Prostate gland (tissue), 2 donors: ENCODE results near the gene TBC1D5. TPM values are rescaled to one million over a fixed set of nuclear protein-coding genes. Genes with fewer than 3 reads are reported as not detected.

Source experiments
- DNase-seq: peaks from one replicate; pipeline ENCODE4 v3.0.0-alpha.2; 2019; ENCODE audit warnings: low spot score
- H3K27ac ChIP-seq, 2 donors: fragments of 200-600 bp; sonication (generic); 2 replicates each; pipeline ENCODE4 v1.5.1; 2017 to 2019
- H3K27me3 ChIP-seq: fragments of 200-600 bp; sonication (generic); replicated peaks from 2 replicates; pipeline ENCODE4 v1.5.1; 2019; ENCODE audit not compliant: insufficient read depth
- H3K36me3 ChIP-seq, 2 donors: fragments of 200-600 bp; sonication (generic); 1 replicate in 1 of 2; 2 replicates in 1 of 2; pipeline versions ENCODE4 v1.5.1 to v1.8.1; 2017 to 2019
- H3K4me1 ChIP-seq: fragments of 200-600 bp; sonication (generic); replicated peaks from 2 replicates; pipeline ENCODE4 v1.5.1; 2019
- H3K4me3 ChIP-seq, 2 donors: fragments of 200-600 bp; sonication (generic); 2 replicates each; pipeline ENCODE4 v1.5.1; 2017 to 2019
- H3K9me3 ChIP-seq: fragments of 200-600 bp; sonication (generic); 2 replicates; pipeline ENCODE4 v1.5.1; 2017
- POLR2A ChIP-seq: fragments of 450-650 bp; IDR thresholded peaks from one replicate; pipeline ENCODE4 v1.6.1; 2016; ENCODE audit warnings: antibody characterized with exemption, mild to moderate bottlenecking
- POLR2AphosphoS5 ChIP-seq: sonication (generic); formaldehyde crosslinking; IDR thresholded peaks from one replicate; pipeline ENCODE4 v1.6.1; 2017; ENCODE audit warnings: antibody characterized with exemption
- WGBS: methylation state at CpG from one replicate; pipeline ENCODE4 v1.1.5; 2018; 5-methylcytosine and 5-hydroxymethylcytosine counted together
- intact Hi-C: fragments of 100-400 bp; cut with DNase I; formaldehyde crosslinking; loops from one replicate; pipeline ENCODE4 v1.14.2; 2022
- total RNA-seq, 2 donors: library from RNA; depleted of rRNA; stranded (reverse); fragments of >200 nt; gene quantifications; one replicate each; pipeline ENCODE4 v1.1.0, GENCODE V29; 2016
- TF ChIP-seq, protein P1 (sequence below), 4 experiments: fragments of 200-600 bp in 2 of 4; fragments of 450-650 bp in 2 of 4; sonication (generic) in 2 of 4; IDR thresholded peaks; 1 replicate in 3 of 4; 2 replicates in 1 of 4; pipeline ENCODE4 v1.5.1; 2016 to 2019; ENCODE audit warnings: antibody characterized with exemption in 4 of 4, mild to moderate bottlenecking in 2 of 4, moderate library complexity in 2 of 4

Gene TBC1D5
- total RNA-seq, 2 donors from 2014 or later, result 64.8 to 99.2 TPM

- DNase-seq, result no peak
- H3K4me1 ChIP-seq, result no peaks in the 10 kb centered on the region
- no peak overlapping the region for H3K27ac ChIP-seq
- no peaks in the 10 kb centered on the region for H3K27me3 ChIP-seq
- TF ChIP-seq POLR2A (no peak), POLR2AphosphoS5 (no peak)
- TF ChIP-seq, protein P1, sequence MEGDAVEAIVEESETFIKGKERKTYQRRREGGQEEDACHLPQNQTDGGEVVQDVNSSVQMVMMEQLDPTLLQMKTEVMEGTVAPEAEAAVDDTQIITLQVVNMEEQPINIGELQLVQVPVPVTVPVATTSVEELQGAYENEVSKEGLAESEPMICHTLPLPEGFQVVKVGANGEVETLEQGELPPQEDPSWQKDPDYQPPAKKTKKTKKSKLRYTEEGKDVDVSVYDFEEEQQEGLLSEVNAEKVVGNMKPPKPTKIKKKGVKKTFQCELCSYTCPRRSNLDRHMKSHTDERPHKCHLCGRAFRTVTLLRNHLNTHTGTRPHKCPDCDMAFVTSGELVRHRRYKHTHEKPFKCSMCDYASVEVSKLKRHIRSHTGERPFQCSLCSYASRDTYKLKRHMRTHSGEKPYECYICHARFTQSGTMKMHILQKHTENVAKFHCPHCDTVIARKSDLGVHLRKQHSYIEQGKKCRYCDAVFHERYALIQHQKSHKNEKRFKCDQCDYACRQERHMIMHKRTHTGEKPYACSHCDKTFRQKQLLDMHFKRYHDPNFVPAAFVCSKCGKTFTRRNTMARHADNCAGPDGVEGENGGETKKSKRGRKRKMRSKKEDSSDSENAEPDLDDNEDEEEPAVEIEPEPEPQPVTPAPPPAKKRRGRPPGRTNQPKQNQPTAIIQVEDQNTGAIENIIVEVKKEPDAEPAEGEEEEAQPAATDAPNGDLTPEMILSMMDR (IDR thresholded peaks at IDR 0.05), result no peak
- H3K4me3 ChIP-seq, result no peak overlapping the region
- no peaks in the 10 kb centered on the region for H3K36me3 ChIP-seq
- intact Hi-C loops, result no loop called here
- WGBS, result 94% methylated on average over 4 of the region's 4 CpGs
- H3K9me3 ChIP-seq, result no peaks in the 10 kb centered on the region
Observed at GRCh38 chr3:17508180-17508752, 234.2 kb downstream of the TBC1D5 start.

GRCh38 chr3:17507480-17507879 lies 235.0 kb downstream of the TBC1D5 start:
- H3K4me1 ChIP-seq, result no peaks in the 10 kb centered on the region
- H3K27me3 ChIP-seq, result no peaks in the 10 kb centered on the region
- DNase-seq, result no peak
- H3K9me3 ChIP-seq, result no peaks in the 10 kb centered on the region
- no peak overlapping the region for H3K4me3 ChIP-seq
- intact Hi-C loops, result no loop called here
- no peak for TF ChIP-seq POLR2A
- no peak for TF ChIP-seq POLR2AphosphoS5
- TF ChIP-seq, protein P1 (IDR thresholded peaks at IDR 0.05), result no peak
- H3K36me3 ChIP-seq, result no peaks in the 10 kb centered on the region
- H3K27ac ChIP-seq, result no peak overlapping the region

GRCh38 chr3:17505856-17506255 lies 236.6 kb downstream of the TBC1D5 start:
- Histone ChIP-seq H3K27me3 (no peaks in the 10 kb centered on the region), H3K36me3 (no peaks in the 10 kb centered on the region), H3K27ac (no peak overlapping the region), H3K4me1 (no peaks in the 10 kb centered on the region), H3K9me3 (no peaks in the 10 kb centered on the region), H3K4me3 (no peak overlapping the region)
- intact Hi-C loops, result no loop called here
- no peak for DNase-seq
- TF ChIP-seq POLR2A, result no peak
- TF ChIP-seq, protein P1 (IDR thresholded peaks at IDR 0.05), result no peak
- no peak for TF ChIP-seq POLR2AphosphoS5

GRCh38 chr3:17501745-17502144 lies 240.7 kb downstream of the TBC1D5 start:
- DNase-seq, result no peak
- Histone ChIP-seq H3K27ac (no peak overlapping the region), H3K4me3 (no peak overlapping the region), H3K4me1 (no peaks in the 10 kb centered on the region), H3K36me3 (no peaks in the 10 kb centered on the region), H3K27me3 (no peaks in the 10 kb centered on the region), H3K9me3 (no peaks in the 10 kb centered on the region)
- 95% methylated on average over 2 of the region's 2 CpGs for WGBS
- TF ChIP-seq POLR2A, result no peak
- TF ChIP-seq, protein P1 (IDR thresholded peaks at IDR 0.05), result no peak
- no peak for TF ChIP-seq POLR2AphosphoS5
- intact Hi-C loops, result no loop called here

DNA sequence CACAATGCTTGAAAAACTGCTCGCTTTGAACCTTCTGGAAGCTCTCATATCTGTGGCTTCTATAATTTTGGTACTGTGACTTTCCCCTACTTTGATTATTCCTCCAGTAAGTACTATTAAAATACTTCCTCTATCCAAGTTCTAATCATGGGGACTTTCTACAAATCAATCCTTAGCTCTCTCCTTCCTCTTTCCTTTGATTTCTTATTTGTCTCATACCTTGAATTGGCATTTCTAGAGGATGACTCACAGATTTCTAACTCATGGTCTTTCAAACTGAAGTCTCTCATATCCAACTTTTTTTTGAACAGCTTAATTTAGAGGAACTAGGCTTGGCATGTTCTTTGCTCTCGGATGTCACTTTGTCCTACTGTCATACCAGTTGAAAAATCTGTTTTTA lies 241.8 kb downstream of the TBC1D5 start:
- Histone ChIP-seq H3K27ac (no peak overlapping the region), H3K9me3 (no peaks in the 10 kb centered on the region), H3K36me3 (no peaks in the 10 kb centered on the region), H3K27me3 (no peaks in the 10 kb centered on the region), H3K4me1 (no peaks in the 10 kb centered on the region), H3K4me3 (no peak overlapping the region)
- TF ChIP-seq POLR2AphosphoS5 (no peak), POLR2A (no peak)
- TF ChIP-seq, protein P1 (IDR thresholded peaks at IDR 0.05), result no peak
- DNase-seq, result no peak
- intact Hi-C loops, result no loop called here
- 91% methylated on average over 2 of the region's 2 CpGs for WGBS
